CD14-positive monocyte (primary cell): ENCODE measurements around the gene AGR3. TPM values are rescaled to one million over a fixed set of nuclear protein-coding genes. Genes with fewer than 3 reads are reported as not detected.

ENCODE experiments used
- DNase-seq, 3 donors: peaks; one replicate each; pipeline ENCODE4 v3.0.0-alpha.2; 2011 to 2022
- H2AFZ ChIP-seq: 2 replicates; pipeline ENCODE4 v1.6.0; 2012; ENCODE audit warnings: mild to moderate bottlenecking, low read depth, low read length, inconsistent platforms; ENCODE audit not compliant: insufficient read depth, poor library complexity, severe bottlenecking
- H3K27ac ChIP-seq, 2 donors: 1 replicate in 1 of 2; 2 replicates in 1 of 2; pipeline ENCODE4 v1.5.1; 2012 to 2013; ENCODE audit warnings: low read length in 2 of 2, control low read depth in 1 of 2, inconsistent platforms in 1 of 2, low read depth in 1 of 2, mild to moderate bottlenecking in 1 of 2
- H3K27me3 ChIP-seq, 2 donors: one replicate each; pipeline versions ENCODE4 v1.6.0 to v1.6.1; 2011 to 2013; ENCODE audit warnings: low read length in 2 of 2; ENCODE audit not compliant: control insufficient read depth in 2 of 2, insufficient read depth in 2 of 2
- H3K36me3 ChIP-seq, 2 donors: replicated peaks in 1 of 2; 1 replicate in 1 of 2; 2 replicates in 1 of 2; pipeline versions ENCODE4 v1.5.1 to v1.6.1; 2012 to 2013; ENCODE audit warnings: low read length in 2 of 2, control low read depth in 1 of 2, inconsistent platforms in 1 of 2, mild to moderate bottlenecking in 1 of 2; ENCODE audit not compliant: insufficient read depth in 2 of 2, control insufficient read depth in 1 of 2
- H3K4me1 ChIP-seq, 2 donors: 1 replicate in 1 of 2; 2 replicates in 1 of 2; pipeline versions ENCODE4 v1.5.1 to v1.6.1; 2012 to 2013; ENCODE audit warnings: low read length in 2 of 2, control low read depth in 1 of 2, inconsistent platforms in 1 of 2, mild to moderate bottlenecking in 1 of 2, moderate library complexity in 1 of 2; ENCODE audit not compliant: insufficient read depth in 2 of 2, control insufficient read depth in 1 of 2
- H3K4me2 ChIP-seq: replicated peaks from 2 replicates; pipeline ENCODE3; 2012; ENCODE audit warnings: low read length, moderate library complexity, mild to moderate bottlenecking; ENCODE audit not compliant: poor library complexity, severe bottlenecking; ENCODE audit errors: extremely low read depth
- H3K4me3 ChIP-seq, 3 experiments: fragments of 200-600 bp in 1 of 3; sonication (generic) in 1 of 3; replicated peaks in 1 of 3; 1 replicate in 2 of 3; 2 replicates in 1 of 3; pipeline ENCODE4 v1.5.1; 2011 to 2013; ENCODE audit warnings: low read length in 3 of 3, mild to moderate bottlenecking in 3 of 3, control low read depth in 2 of 3, low read depth in 2 of 3, inconsistent platforms in 1 of 3, moderate library complexity in 1 of 3
- H3K79me2 ChIP-seq: 2 replicates; pipeline ENCODE4 v1.6.0; 2012; ENCODE audit warnings: mild to moderate bottlenecking, control low read depth, inconsistent platforms, low read length, moderate library complexity; ENCODE audit not compliant: insufficient read depth
- H3K9ac ChIP-seq: 2 replicates; pipeline ENCODE4 v1.6.0; 2017; ENCODE audit warnings: low read length, mild to moderate bottlenecking; ENCODE audit not compliant: insufficient read depth, poor library complexity, severe bottlenecking
- H3K9me3 ChIP-seq, 2 donors: replicated peaks in 1 of 2; 1 replicate in 1 of 2; 2 replicates in 1 of 2; pipeline versions ENCODE4 v1.5.1 to v1.6.1; 2012 to 2013; ENCODE audit warnings: low read length in 2 of 2, control low read depth in 1 of 2; ENCODE audit not compliant: control insufficient read depth in 1 of 2, insufficient read depth in 1 of 2
- H4K20me1 ChIP-seq: 2 replicates; pipeline ENCODE4 v1.6.0; 2012; ENCODE audit warnings: mild to moderate bottlenecking, low read length, control low read depth, moderate library complexity; ENCODE audit not compliant: insufficient read depth
- H3K27ac Mint-ChIP-seq, 7 donors: one replicate each; pipeline ENCODE4 v1.8.0; 2020; ENCODE audit warnings: mild to moderate bottlenecking in 7 of 7, mixed read lengths in 7 of 7, moderate library complexity in 6 of 7, inconsistent platforms in 2 of 7
- H3K27me3 Mint-ChIP-seq, 3 donors: one replicate each; pipeline ENCODE4 v1.8.0; 2021 to 2022; ENCODE audit warnings: low read depth in 3 of 3, mild to moderate bottlenecking in 3 of 3, mixed read lengths in 3 of 3, moderate library complexity in 3 of 3, inconsistent platforms in 1 of 3
- H3K36me3 Mint-ChIP-seq, 2 donors: one replicate each; pipeline ENCODE4 v1.8.0; 2020; ENCODE audit warnings: mixed read lengths in 2 of 2, inconsistent platforms in 1 of 2, mild to moderate bottlenecking in 1 of 2
- H3K4me1 Mint-ChIP-seq: one replicate; pipeline ENCODE4 v1.8.0; 2020; ENCODE audit warnings: mild to moderate bottlenecking, mixed read lengths
- H3K4me3 Mint-ChIP-seq, 2 donors: one replicate each; pipeline ENCODE4 v1.8.0; 2020; ENCODE audit warnings: mild to moderate bottlenecking in 2 of 2, mixed read lengths in 2 of 2, moderate library complexity in 1 of 2
- H3K9me3 Mint-ChIP-seq, 7 donors: one replicate each; pipeline ENCODE4 v1.8.0; 2020 to 2022; ENCODE audit warnings: mixed read lengths in 7 of 7, mild to moderate bottlenecking in 6 of 7, moderate library complexity in 6 of 7, inconsistent platforms in 2 of 7
- WGBS: methylation state at CpG from one replicate; pipeline ENCODE4 v1.1.5; 2013; ENCODE audit warnings: missing lambda C conversion rate; ENCODE audit not compliant: insufficient coverage; 5-methylcytosine and 5-hydroxymethylcytosine counted together
- intact Hi-C, 2 donors: fragments of 100-400 bp; cut with micrococcal nuclease; formaldehyde crosslinking; loops; one replicate each; pipeline versions ENCODE4 v1.15.0 to v1.15.1; 2023
- polyA plus RNA-seq, 3 donors: library from polyadenylated mRNA; depleted of rRNA in 1 of 3; unstranded in 2 of 3; stranded (reverse) in 1 of 3; fragments of 300-500 nt in 2 of 3; fragments of >200 nt in 1 of 3; fragmentation: Illumina TruSeq in 2 of 3; gene quantifications; 1 replicate in 2 of 3; 2 replicates in 1 of 3; pipeline ENCODE4 v1.2.3, GENCODE V29; 2012 to 2021
- TF ChIP-seq, protein P1 (sequence below): fragments of 200-600 bp; IDR thresholded peaks from one replicate; pipeline ENCODE4 v1.8.0; 2022; ENCODE audit warnings: antibody characterized with exemption, mild to moderate bottlenecking

The AGR3 gene
- polyA plus RNA-seq, 3 donors = not detected

GRCh38 chr7:16845746-16846145 lies 36.0 kb downstream of the AGR3 start:
- intact Hi-C loops = no loop called here
- Histone ChIP-seq H3K4me3 (no peak overlapping the region), H3K9me3 (no peaks in the 10 kb centered on the region), H3K4me1 (peaks cover 5% of the 10 kb centered on the region in 2 donors), H3K79me2 (no peaks in the 10 kb centered on the region), H3K36me3 (no peaks in the 10 kb centered on the region), H4K20me1 (no peaks in the 10 kb centered on the region), H3K27me3 (no peaks in the 10 kb centered on the region), H3K27ac (no peak overlapping the region), H3K4me2 (no peak overlapping the region), H3K9ac (no peak overlapping the region), H2AFZ (no peak overlapping the region)
- H3K27ac Mint-ChIP-seq = no peak overlapping the region
- H3K4me3 Mint-ChIP-seq = no peak overlapping the region
- H3K4me1 Mint-ChIP-seq = peaks cover 13% of the 10 kb centered on the region
- H3K27me3 Mint-ChIP-seq = peaks cover 0 to 4% (median 0%) of the 10 kb centered on the region in 3 donors
- H3K9me3 Mint-ChIP-seq = peaks cover 0 to 2% (median 0%) of the 10 kb centered on the region in 7 donors
- TF ChIP-seq, protein P1, sequence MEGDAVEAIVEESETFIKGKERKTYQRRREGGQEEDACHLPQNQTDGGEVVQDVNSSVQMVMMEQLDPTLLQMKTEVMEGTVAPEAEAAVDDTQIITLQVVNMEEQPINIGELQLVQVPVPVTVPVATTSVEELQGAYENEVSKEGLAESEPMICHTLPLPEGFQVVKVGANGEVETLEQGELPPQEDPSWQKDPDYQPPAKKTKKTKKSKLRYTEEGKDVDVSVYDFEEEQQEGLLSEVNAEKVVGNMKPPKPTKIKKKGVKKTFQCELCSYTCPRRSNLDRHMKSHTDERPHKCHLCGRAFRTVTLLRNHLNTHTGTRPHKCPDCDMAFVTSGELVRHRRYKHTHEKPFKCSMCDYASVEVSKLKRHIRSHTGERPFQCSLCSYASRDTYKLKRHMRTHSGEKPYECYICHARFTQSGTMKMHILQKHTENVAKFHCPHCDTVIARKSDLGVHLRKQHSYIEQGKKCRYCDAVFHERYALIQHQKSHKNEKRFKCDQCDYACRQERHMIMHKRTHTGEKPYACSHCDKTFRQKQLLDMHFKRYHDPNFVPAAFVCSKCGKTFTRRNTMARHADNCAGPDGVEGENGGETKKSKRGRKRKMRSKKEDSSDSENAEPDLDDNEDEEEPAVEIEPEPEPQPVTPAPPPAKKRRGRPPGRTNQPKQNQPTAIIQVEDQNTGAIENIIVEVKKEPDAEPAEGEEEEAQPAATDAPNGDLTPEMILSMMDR = no peak
- H3K36me3 Mint-ChIP-seq = no peaks in the 10 kb centered on the region
- DNase-seq = no peak

DNA sequence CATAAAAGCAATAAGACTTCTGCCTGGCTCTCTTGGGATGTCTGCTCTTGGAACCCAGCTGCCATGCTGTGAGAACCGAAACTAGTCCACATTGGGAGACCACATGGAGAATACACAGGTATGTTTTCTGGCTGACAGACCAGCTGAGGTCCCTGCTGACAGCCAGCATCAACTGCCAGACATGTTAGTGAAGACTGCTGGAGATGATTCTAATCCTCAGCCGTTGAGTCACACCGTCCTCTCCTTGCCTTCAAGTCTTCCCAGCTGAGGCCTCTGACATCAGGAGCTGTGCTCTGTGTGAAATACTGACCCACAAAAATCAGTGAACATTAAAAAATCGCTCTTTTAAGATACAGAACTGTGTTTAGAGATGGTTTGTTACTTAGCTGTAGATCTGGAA lies 40.1 kb downstream of the AGR3 start:
- Histone ChIP-seq H3K4me3 (no peak overlapping the region), H3K9ac (no peak overlapping the region), H3K27me3 (no peaks in the 10 kb centered on the region), H3K4me1 (no peaks in the 10 kb centered on the region), H2AFZ (no peak overlapping the region), H3K27ac (no peak overlapping the region), H3K4me2 (no peak overlapping the region), H3K36me3 (no peaks in the 10 kb centered on the region), H4K20me1 (no peaks in the 10 kb centered on the region), H3K9me3 (no peaks in the 10 kb centered on the region), H3K79me2 (no peaks in the 10 kb centered on the region)
- 88% methylated on average over 3 of the region's 4 CpGs for WGBS
- no peak for DNase-seq
- no peaks in the 10 kb centered on the region for H3K27me3 Mint-ChIP-seq
- TF ChIP-seq, protein P1 = no peak
- H3K36me3 Mint-ChIP-seq = no peaks in the 10 kb centered on the region
- no peak overlapping the region for H3K4me3 Mint-ChIP-seq
- no peaks in the 10 kb centered on the region for H3K4me1 Mint-ChIP-seq
- no peaks in the 10 kb centered on the region for H3K9me3 Mint-ChIP-seq
- intact Hi-C loops = no loop called here
- no peak overlapping the region for H3K27ac Mint-ChIP-seq
